PC-9 (cell line): ENCODE measurements around the gene CACYBP.

Source experiments
- CTCF ChIP-seq: fragments of 200-600 bp; sonication (generic); conservative IDR thresholded peaks from 2 replicates; pipeline ENCODE4 v1.6.1; 2017; ENCODE audit warnings: mixed run types, antibody characterized with exemption, mild to moderate bottlenecking, moderate library complexity
- EZH2 ChIP-seq: fragments of 200-600 bp; sonication (generic); IDR thresholded peaks from 2 replicates; pipeline ENCODE4 v1.8.0; 2017; ENCODE audit warnings: antibody characterized with exemption, low read depth

GRCh38 chr1:174960362-174960761 is 39.4 kb upstream of the CACYBP start:
- TF ChIP-seq CTCF (no peak), EZH2 (no peak)
